Activated CD8-positive, alpha-beta memory T cell treated with anti-CD3 and anti-CD28 coated beads, Interleukin-2, amount 50 U/mL, for 1 hour (primary cell): ENCODE measurements around the gene PRF1.

Source experiments
- DNase-seq: peaks from one replicate; pipeline ENCODE4 v3.0.0-alpha.2; 2020; ENCODE audit errors: extremely low read depth

PRF1 gene

GRCh38 chr10:70576803-70577517 lies 25.6 kb downstream of the PRF1 start:
- DNase-seq: no peak

GRCh38 chr10:70575874-70576802 lies 26.4 kb downstream of the PRF1 start:
- no peak for DNase-seq

- no peak for DNase-seq
Observed at GRCh38 chr10:70575486-70575873, 27.1 kb downstream of the PRF1 start.

- no peak for DNase-seq
Observed at GRCh38 chr10:70573599-70574506, 28.7 kb downstream of the PRF1 start.

GRCh38 chr10:70571636-70572439 lies 30.7 kb downstream of the PRF1 start:
- DNase-seq: no peak

- no peak for DNase-seq
Observed at GRCh38 chr10:70571236-70571635, 31.3 kb downstream of the PRF1 start.

- no peak for DNase-seq
Observed at GRCh38 chr10:70568781-70569495, 33.6 kb downstream of the PRF1 start.

GRCh38 chr10:70568113-70568512 lies 34.4 kb downstream of the PRF1 start:
- no peak for DNase-seq

- no peak for DNase-seq
Observed at GRCh38 chr10:70567603-70568002, 34.9 kb downstream of the PRF1 start.

- no peak for DNase-seq
Observed at GRCh38 chr10:70566515-70567290, 35.8 kb downstream of the PRF1 start.

GRCh38 chr10:70565556-70566514 lies 36.7 kb downstream of the PRF1 start:
- no peak for DNase-seq

- DNase-seq: no peak
Observed at GRCh38 chr10:70564901-70565351, 37.6 kb downstream of the PRF1 start.

- DNase-seq: no peak
Observed at GRCh38 chr10:70564113-70564725, 38.3 kb downstream of the PRF1 start.

GRCh38 chr10:70563230-70563629 lies 39.3 kb downstream of the PRF1 start:
- no peak for DNase-seq

- no peak for DNase-seq
Observed at GRCh38 chr10:70562036-70562755, 40.3 kb downstream of the PRF1 start.

GRCh38 chr10:70561558-70561957 lies 41.0 kb downstream of the PRF1 start:
- no peak for DNase-seq

- no peak for DNase-seq
Observed at GRCh38 chr10:70561070-70561469, 41.5 kb downstream of the PRF1 start.
